ENCODE results near the gene MAEA.

Gene MAEA

DNA sequence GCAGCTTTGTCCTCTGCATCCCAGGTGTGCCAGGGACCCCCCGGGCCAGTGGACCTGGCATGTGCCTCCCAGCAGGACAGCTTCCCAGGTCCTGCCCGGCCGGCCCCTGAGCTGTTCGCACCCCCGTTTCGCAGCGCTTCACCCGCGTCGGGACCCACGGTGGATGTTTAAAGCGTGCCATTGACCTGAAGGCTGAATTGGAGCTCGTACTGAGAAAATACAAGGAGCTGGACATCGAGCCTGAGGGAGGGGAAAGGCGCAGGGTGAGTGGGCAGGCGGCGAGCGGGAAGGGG, 65.2 kb downstream of the MAEA start:
- DNase-seq = no peak

- DNase-seq = no peak
Observed at GRCh38 chr4:1355378-1355777, 65.7 kb downstream of the MAEA start.

DNA sequence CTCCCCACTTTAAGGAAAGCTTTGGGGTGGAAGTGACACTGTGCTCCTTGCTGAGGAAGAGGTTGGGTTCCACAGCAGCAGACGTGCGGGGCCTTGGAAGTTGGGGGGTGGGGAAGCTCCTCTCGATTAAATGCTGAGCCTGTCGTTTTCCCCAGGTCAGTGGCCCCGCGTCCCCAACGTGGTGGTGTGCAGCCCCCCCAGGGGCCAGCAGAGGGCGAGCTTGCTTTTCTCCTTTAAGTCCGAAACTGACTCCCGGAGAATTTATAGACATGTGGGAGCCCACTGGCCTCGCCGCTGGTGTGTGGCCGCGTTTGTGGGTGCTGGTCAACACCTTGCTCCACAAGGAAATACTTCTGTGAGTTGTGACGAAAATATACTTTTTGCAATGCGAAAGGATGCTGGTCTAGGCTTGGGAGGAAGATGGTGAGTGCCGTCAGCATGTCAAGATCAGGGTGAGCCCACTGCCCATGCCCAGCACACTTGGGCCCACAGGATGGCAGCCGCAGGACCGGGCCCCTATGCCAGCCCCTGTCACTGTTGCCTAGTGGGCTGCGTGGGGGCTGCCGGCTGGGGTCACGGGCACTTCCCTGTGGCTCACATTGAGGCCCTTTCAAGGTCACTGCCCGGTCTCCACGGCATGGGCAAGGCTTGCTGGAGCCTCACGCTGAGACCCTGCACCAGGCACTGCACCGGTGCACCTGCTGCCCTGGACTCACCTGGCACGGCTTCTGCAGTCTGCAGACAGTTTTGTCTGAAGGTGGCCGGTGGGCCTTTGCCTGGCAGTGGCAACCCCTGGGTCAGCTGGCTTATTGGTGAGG, 66.7 kb downstream of the MAEA start:
- peak in 2 of 5 donors; percentile 28 to 34 for DNase-seq

DNA sequence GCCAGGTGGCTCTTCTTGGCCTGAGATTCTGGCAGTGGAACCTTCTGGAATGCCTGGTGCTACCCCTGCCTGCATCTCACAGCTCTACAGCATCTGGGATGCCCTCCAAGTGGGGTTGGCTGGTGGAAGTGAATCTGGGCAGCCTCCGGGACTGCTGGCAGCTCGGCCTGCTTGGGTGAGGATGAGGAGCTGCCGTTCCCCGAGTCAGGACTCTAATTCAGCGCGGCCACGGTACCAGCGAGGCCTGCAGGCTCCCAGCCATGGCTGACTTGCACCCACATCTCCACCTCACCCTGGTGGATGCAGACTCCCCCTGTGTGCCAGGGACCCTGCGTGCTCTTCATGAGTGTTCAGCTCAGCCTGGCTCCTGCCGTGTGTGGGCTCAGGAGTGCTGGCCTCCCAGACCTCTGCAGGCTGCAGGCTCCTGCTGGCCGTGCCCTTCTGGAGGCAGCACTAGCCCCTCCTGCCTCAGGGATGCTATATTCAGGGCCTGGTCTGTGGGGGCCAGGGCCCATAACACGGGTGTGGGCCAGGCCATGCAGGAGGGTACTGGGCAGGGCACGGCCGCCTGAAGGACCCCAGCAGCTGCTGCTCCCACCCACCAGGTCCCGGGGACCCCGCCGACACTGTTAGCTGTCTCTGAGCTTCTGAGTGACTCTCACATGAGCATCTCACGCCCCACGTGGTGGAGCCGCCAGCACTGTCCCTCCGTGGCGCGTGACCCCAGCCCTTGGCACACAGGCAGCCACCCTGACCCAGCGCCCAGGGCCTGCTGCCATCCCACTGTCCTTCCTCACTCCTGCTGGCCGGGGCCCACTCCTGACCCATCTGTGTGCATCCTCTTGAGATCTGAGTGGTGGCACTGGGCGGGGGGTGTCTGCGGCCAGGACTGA, 67.9 kb downstream of the MAEA start:
- no peak for DNase-seq

DNA sequence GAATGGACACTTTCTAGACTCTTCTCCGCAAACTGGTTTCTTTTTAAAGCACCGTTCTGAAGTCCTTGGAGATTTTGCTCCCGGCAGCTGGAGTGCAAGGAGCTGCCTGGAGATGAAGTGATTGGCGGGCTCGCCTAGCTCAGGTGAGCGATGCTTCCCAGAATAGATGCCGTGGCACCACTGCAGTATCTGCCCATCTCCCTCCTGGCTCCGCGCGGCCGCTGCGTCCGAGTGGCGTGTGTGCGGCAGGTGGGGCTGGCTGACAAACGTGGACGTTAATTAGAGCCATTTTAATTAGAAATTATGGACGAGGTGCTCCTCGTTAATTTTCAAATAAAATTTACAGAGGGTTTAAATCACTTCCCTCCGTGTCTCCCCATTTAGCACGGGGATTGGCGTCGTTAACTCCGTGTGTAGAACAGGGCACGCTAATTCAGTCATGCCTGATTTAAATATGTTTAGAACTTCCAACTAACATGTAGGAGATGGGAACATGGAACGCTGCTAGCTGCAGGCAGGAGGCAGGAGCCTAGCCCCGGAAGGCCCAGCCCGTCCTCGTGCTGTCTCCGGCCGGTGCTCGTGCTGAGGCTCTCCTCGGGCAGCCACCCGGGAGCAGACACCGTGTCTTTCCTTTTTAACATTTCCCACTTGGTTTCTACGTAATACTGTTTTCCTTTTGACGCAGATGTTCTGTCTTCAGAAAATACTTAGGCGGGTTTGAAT, 68.9 kb downstream of the MAEA start:
- no peak for DNase-seq

GRCh38 chr4:1359144-1359501, 69.4 kb downstream of the MAEA start:
- DNase-seq = no peak

- no peak for DNase-seq
Observed at GRCh38 chr4:1359976-1360375, 70.3 kb downstream of the MAEA start.

DNA sequence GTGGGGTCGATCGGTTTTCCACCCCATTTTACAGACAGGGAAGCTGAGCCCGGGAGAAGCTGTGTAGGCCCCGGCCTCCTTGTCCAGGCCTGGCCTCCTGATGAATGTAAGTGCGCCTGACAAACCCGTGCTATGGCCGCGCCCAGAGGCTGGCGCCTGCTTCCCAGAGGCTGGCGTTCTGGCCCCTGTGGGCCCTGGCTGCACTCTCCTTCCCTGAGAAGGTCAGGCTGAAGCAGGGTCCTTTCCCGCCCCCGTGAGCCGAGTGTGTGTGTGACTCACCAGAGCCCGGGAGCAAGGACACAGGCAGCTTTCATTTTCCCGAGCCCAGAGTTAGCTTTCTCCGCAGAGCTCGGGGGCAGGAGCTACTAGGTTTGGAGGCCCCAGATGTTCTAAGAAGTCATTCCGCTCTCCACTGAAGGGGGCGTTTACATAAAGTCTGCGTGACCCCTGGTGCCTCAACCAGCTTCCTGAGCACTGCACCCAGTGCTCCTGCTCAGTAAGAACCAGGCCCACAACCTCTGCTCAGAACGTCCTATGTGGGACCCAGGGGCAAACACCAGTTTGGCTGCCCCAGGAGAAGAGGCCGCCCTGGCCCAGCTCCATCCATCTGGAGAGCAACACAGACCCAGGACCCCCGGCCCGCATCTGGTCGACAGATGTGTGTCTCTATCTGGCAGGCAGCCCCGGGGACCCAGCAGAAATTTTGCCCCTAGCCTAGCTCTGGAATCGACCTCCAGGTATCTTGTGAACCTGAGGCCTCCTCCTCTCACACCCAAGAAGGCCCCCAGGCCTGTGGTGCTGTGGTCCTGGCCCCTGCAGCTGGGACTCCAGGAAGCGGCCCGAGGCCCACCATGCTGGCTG, 71.0 kb downstream of the MAEA start:
- no peak for DNase-seq

DNA sequence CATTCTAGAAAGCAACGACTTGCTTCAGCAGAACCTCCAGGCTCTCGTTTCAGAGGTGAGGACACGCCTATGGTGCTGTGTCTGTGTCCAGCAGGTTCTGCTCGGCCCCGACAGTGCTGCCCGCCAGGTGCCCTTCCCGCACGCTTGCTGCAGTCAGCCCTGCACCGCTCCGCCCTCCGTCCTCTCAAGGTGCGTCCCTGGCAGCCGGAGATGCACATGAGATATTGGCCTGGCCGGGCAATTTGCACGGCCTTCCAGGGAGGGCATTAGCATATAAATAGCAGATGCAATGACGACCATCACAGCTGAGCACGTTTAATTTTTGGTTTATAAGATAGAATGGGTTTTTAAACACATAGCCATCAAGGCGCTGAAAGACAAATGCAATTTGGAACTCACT, 71.7 kb downstream of the MAEA start:
- DNase-seq = no peak

DNA sequence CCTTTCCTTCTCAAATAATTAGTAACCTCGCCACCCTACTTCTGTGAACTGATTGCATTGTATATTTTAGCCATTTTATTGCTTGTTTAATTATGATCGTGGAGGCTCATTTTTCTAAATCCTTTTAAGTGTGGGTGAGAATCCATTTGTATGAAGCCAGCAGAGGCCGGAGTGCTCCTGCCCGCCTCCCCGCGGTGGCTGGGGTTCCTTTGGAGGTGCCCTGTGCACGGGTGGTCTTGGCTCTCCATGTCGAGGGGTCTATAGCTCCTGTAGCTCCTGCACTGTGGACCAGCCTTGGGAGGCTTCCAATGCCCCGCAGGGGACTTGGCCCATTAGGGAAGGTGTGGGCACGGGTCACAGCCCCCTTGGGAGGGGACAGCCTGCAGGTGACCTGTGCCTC, 72.4 kb downstream of the MAEA start:
- no peak for DNase-seq

DNA sequence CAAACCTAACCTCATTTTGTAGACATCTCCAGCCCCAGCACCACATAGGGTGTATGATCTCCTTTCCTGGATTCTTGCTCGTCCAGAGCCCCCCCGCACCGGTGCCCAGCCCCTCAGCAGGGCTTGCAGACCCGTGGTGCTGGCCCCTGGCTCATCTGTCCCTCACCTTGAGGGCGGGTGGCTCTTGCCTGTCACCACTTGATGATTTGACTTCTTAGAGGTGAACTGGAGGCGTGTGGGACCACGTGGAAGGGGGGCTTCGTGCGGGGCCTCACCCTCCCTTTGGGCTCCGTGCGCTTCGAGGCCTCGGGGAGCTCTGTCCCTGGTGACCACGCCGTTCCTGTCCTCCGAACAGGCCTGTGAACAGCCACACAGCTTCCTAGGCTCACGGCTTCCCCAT, 72.8 kb downstream of the MAEA start:
- no peak for DNase-seq

DNA sequence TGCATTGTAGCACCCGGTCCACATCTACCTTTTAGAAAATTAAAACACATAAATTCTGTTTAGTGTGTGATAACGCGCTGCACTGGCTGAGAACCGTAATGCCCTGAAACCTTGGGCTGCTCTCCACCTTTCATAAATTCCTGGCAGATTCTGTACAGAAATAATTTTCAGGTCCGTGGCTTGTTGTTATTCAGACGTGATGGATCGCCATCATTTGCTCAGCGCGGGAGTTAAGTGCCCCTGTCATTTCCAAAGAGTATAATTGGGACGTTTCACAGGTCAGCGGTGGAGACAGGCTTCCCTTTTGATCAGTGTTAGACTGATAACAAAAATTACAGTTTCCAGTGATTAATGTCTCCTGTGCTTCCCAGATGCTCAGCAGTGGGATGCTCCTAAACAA, 73.8 kb downstream of the MAEA start:
- DNase-seq = no peak

GRCh38 chr4:1364217-1364616, 74.5 kb downstream of the MAEA start:
- DNase-seq = no peak

- no peak for DNase-seq
Observed at GRCh38 chr4:1364748-1365147, 75.1 kb downstream of the MAEA start.

- DNase-seq = no peak
Observed at GRCh38 chr4:1365271-1366178, 75.8 kb downstream of the MAEA start.

- DNase-seq = no peak
Observed at GRCh38 chr4:1366371-1367229, 76.9 kb downstream of the MAEA start.

DNA sequence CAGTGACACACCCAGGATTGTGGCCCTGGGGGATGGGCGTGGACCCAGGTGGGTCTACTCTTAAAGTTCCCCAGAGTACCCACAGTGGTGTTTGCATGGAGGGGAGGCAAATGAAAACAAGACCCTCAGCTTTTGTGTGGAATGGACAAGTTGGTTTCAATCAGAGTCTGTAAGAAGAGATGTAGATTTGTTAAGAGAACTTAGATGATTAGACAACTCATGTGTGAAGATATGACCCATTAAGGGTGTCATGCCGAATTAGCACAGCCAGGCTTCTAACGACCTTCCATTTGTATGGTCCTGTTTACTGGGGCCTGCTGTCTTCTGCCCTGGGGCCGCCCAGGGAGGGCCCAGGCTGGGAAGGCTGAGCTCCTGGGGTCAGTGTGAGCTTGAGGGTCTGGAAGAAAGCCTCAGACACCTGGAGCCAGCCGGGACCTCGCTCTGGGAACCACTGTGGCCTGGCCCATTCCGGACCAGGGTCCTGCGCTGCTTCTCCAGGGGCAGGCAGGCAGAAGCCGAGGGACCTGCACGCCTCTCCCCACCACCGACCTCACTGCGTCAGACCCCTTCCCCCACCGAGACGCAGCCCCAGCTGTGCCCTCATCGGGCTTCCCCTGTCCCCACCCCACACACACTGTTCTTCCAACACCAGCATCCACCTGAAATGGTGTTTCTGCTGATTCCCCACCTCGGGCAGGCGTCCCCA, 77.7 kb downstream of the MAEA start:
- no peak for DNase-seq

DNA sequence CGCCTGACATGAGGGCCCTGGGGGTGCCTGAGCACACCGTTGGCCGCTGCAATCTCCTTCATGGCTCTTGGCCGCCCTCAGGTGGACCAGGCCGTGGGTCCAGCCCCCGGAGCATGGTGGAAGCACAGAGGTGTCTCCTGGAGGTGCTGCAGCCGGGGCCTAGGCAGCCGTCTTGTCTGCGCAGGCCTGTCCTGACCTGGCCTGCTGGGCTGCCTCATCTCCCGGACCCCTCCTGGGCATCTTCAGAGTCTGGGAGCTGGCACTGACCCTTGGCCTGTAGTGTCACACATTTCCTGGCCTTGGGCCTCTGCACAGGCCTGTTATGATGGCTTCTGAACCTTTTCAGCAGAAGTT, 78.2 kb downstream of the MAEA start:
- no peak for DNase-seq

- DNase-seq = no peak
Observed at GRCh38 chr4:1368421-1369090, 78.9 kb downstream of the MAEA start.

DNA sequence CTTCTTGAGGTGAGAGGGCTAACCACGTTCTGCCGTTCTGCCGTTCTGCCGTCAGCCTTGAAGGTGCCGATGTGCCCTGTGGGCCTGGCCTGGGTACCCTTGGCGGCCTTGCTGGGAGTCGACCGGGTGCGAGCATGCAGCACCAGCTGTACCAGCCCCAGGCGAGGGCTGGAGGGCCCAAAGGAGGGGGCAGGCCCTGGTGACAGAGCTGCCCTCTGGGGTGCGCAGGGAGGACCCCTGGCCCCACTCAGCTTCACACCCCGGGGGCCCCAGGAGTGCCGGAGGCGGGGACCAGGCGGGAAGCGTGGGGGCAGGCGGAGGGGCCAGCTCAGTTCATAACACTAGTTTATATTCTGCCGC, 79.4 kb downstream of the MAEA start:
- no peak for DNase-seq
